Mesothelial cell of epicardium (in vitro differentiated cells): ENCODE measurements around the gene DRC1. TPM values are rescaled to one million over a fixed set of nuclear protein-coding genes. Genes with fewer than 3 reads are reported as not detected.

ENCODE experiments used
- DNase-seq, 2 experiments: peaks; one replicate each; pipeline ENCODE4 v3.0.0; 2021; ENCODE audit warnings: low spot score in 2 of 2; ENCODE audit not compliant: unreplicated experiment in 2 of 2
- H3K27ac Mint-ChIP-seq: 2 replicates; pipeline ENCODE4 v1.8.0; 2021; ENCODE audit warnings: mixed read lengths
- H3K27me3 Mint-ChIP-seq: 2 replicates; pipeline ENCODE4 v1.8.0; 2021; ENCODE audit warnings: low read depth, mixed read lengths
- H3K36me3 Mint-ChIP-seq: 2 replicates; pipeline ENCODE4 v1.8.0; 2021; ENCODE audit warnings: mixed read lengths
- H3K4me1 Mint-ChIP-seq: 2 replicates; pipeline ENCODE4 v1.8.0; 2021; ENCODE audit warnings: mixed read lengths
- H3K4me3 Mint-ChIP-seq: 2 replicates; pipeline ENCODE4 v1.8.0; 2021; ENCODE audit warnings: mild to moderate bottlenecking, moderate library complexity, mixed read lengths
- H3K9me3 Mint-ChIP-seq: 2 replicates; pipeline ENCODE4 v1.8.0; 2021; ENCODE audit warnings: mixed read lengths
- CTCF ChIP-seq: fragments of 200-600 bp; sonication (generic); IDR thresholded peaks from one replicate; pipeline ENCODE4 v1.5.0; 2021; ENCODE audit warnings: antibody characterized with exemption; ENCODE audit not compliant: unreplicated experiment
- total RNA-seq: library from RNA; stranded (reverse); gene quantifications from 3 replicates; pipeline ENCODE4 v1.2.1, GENCODE V29; 2021

DRC1 gene
- total RNA-seq, 1 donor from 2014 or later, result 0.22 TPM

- Mint-ChIP-seq H3K4me1 (no peaks in the 10 kb centered on the region), H3K36me3 (no peaks in the 10 kb centered on the region), H3K27ac (no peak overlapping the region), H3K27me3 (peaks cover 7% of the 10 kb centered on the region), H3K4me3 (no peak overlapping the region), H3K9me3 (no peaks in the 10 kb centered on the region)
- TF ChIP-seq CTCF, result no peak
- no peak for DNase-seq
Measured at GRCh38 chr2:26483516-26483915, 81.8 kb downstream of the DRC1 start.

GRCh38 chr2:26483957-26484565 is 82.3 kb downstream of the DRC1 start:
- no peaks in the 10 kb centered on the region for H3K4me1 Mint-ChIP-seq
- no peak for TF ChIP-seq CTCF
- H3K27ac Mint-ChIP-seq, result no peak overlapping the region
- H3K36me3 Mint-ChIP-seq, result no peaks in the 10 kb centered on the region
- H3K9me3 Mint-ChIP-seq, result no peaks in the 10 kb centered on the region
- DNase-seq, result no peak
- no peak overlapping the region for H3K4me3 Mint-ChIP-seq
- H3K27me3 Mint-ChIP-seq, result peaks cover 7% of the 10 kb centered on the region

GRCh38 chr2:26484579-26484978 is 82.9 kb downstream of the DRC1 start:
- DNase-seq, result no peak
- Mint-ChIP-seq H3K9me3 (no peaks in the 10 kb centered on the region), H3K36me3 (no peaks in the 10 kb centered on the region), H3K4me1 (peaks cover 3% of the 10 kb centered on the region), H3K4me3 (no peak overlapping the region), H3K27ac (no peak overlapping the region), H3K27me3 (peaks cover 7% of the 10 kb centered on the region)
- TF ChIP-seq CTCF, result no peak

GRCh38 chr2:26485099-26485498 is 83.4 kb downstream of the DRC1 start:
- no peak for TF ChIP-seq CTCF
- DNase-seq, result no peak
- Mint-ChIP-seq H3K9me3 (no peaks in the 10 kb centered on the region), H3K4me1 (peaks cover 5% of the 10 kb centered on the region), H3K36me3 (no peaks in the 10 kb centered on the region), H3K27ac (no peak overlapping the region), H3K27me3 (peaks cover 7% of the 10 kb centered on the region), H3K4me3 (no peak overlapping the region)

GRCh38 chr2:26485725-26486418 is 84.2 kb downstream of the DRC1 start:
- H3K4me1 Mint-ChIP-seq, result peaks cover 5% of the 10 kb centered on the region
- no peak for TF ChIP-seq CTCF
- no peaks in the 10 kb centered on the region for H3K9me3 Mint-ChIP-seq
- no peaks in the 10 kb centered on the region for H3K36me3 Mint-ChIP-seq
- no peak overlapping the region for H3K27ac Mint-ChIP-seq
- no peak overlapping the region for H3K4me3 Mint-ChIP-seq
- peaks cover 7% of the 10 kb centered on the region for H3K27me3 Mint-ChIP-seq
- DNase-seq, result no peak
